Erythroblast (primary cell): ENCODE measurements around the gene TNFRSF13B.

Experiments used
- DNase-seq, 2 experiments: peaks; one replicate each; lab custom pipeline; 2025; lab: John Stamatoyannopoulos, UW
- GATA1 ChIP-seq: IDR thresholded peaks from 2 replicates; pipeline ENCODE4 v1.6.1; 2011; ENCODE audit warnings: low read depth, mild to moderate bottlenecking, control low read depth, low read length, moderate library complexity
- POLR2A ChIP-seq: IDR thresholded peaks from 2 replicates; pipeline ENCODE4 v1.6.1; 2011; ENCODE audit warnings: mild to moderate bottlenecking, low read length

TNFRSF13B gene

GRCh38 chr17:16954521-16954920, 17.4 kb downstream of the TNFRSF13B start:
- no peak for DNase-seq
- TF ChIP-seq GATA1 (no peak), POLR2A (no peak)

- no peak for DNase-seq
- TF ChIP-seq GATA1 (no peak), POLR2A (no peak)
Observed at GRCh38 chr17:16953841-16954240, 18.1 kb downstream of the TNFRSF13B start.

- no peak for DNase-seq
- TF ChIP-seq GATA1 (no peak), POLR2A (no peak)
Observed at GRCh38 chr17:16953347-16953746, 18.6 kb downstream of the TNFRSF13B start.

GRCh38 chr17:16952401-16952800, 19.5 kb downstream of the TNFRSF13B start:
- DNase-seq: no peak
- TF ChIP-seq GATA1 (no peak), POLR2A (no peak)

GRCh38 chr17:16950488-16950887, 21.4 kb downstream of the TNFRSF13B start:
- DNase-seq: no peak
- TF ChIP-seq GATA1 (no peak), POLR2A (no peak)

GRCh38 chr17:16948587-16949376, 23.1 kb downstream of the TNFRSF13B start:
- DNase-seq: no peak
- no peak for TF ChIP-seq GATA1
- no peak for TF ChIP-seq POLR2A

GRCh38 chr17:16947470-16947869, 24.4 kb downstream of the TNFRSF13B start:
- TF ChIP-seq GATA1 (no peak), POLR2A (no peak)
- no peak for DNase-seq

GRCh38 chr17:16945663-16946218, 26.2 kb downstream of the TNFRSF13B start:
- TF ChIP-seq POLR2A (no peak), GATA1 (no peak)
- no peak for DNase-seq

GRCh38 chr17:16945136-16945482, 26.8 kb downstream of the TNFRSF13B start:
- DNase-seq: no peak
- no peak for TF ChIP-seq POLR2A
- TF ChIP-seq GATA1: no peak

GRCh38 chr17:16944334-16945135, 27.4 kb downstream of the TNFRSF13B start:
- TF ChIP-seq POLR2A (no peak), GATA1 (no peak)
- DNase-seq: no peak

- no peak for DNase-seq
- TF ChIP-seq GATA1 (no peak), POLR2A (no peak)
Observed at GRCh38 chr17:16943541-16944333, 28.2 kb downstream of the TNFRSF13B start.

- no peak for TF ChIP-seq POLR2A
- TF ChIP-seq GATA1: no peak
- no peak for DNase-seq
Observed at GRCh38 chr17:16943032-16943352, 28.9 kb downstream of the TNFRSF13B start.
